GM18858 (cell line): ENCODE measurements around the gene IL3.

Source experiments
- ATAC-seq: cut with Tn5 transposase; IDR thresholded peaks from one replicate; pipeline ENCODE4 v1.9.1; 2021; ENCODE audit not compliant: unreplicated experiment

IL3 gene

DNA sequence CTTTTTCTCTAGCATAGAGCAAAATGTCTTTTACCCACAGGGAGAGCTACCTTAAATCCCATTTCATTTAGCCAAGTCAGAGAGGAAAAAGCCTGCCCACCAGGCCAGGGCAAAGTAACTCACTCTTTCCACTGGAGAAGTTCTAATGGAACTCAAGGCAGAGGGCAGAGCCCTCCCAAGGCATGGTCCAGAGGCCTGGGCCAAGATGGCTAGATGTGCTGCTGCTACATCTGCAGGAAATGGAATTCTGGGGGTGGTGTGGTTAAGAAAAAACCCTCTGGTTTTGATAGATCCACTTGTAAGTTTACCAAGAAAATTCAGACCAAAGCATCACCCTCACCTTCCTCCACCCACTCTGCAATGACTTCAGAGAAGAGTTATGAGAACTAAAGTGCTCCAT lies 50.5 kb downstream of the IL3 start:
- no peak for ATAC-seq

DNA sequence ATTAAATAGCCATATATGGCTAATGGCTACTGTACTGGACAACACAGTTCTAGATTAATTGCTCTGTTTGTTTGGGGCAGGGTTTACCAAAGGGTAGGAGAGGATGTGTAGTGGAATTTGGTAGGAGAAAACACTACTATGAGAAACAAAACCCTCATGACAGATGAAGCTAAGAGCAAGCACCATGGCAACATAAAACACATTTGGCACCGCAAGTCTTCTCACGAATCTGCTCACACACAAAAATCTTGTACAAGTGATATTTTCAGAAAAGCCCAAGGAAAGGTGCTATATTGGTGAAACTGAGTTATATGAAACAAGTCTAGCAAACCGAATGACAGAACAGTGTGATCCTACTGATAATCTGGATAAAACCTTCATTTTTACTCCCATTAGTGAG lies 51.7 kb downstream of the IL3 start:
- no peak for ATAC-seq
